LNCAP (cell line): ENCODE data around the gene STAG1.

ENCODE experiments used
- TF ChIP-seq, protein P1 (sequence below): fragments of 450-650 bp; IDR thresholded peaks from 2 replicates; pipeline ENCODE4 v1.5.1; 2017; ENCODE audit warnings: mild to moderate bottlenecking

STAG1 gene

DNA sequence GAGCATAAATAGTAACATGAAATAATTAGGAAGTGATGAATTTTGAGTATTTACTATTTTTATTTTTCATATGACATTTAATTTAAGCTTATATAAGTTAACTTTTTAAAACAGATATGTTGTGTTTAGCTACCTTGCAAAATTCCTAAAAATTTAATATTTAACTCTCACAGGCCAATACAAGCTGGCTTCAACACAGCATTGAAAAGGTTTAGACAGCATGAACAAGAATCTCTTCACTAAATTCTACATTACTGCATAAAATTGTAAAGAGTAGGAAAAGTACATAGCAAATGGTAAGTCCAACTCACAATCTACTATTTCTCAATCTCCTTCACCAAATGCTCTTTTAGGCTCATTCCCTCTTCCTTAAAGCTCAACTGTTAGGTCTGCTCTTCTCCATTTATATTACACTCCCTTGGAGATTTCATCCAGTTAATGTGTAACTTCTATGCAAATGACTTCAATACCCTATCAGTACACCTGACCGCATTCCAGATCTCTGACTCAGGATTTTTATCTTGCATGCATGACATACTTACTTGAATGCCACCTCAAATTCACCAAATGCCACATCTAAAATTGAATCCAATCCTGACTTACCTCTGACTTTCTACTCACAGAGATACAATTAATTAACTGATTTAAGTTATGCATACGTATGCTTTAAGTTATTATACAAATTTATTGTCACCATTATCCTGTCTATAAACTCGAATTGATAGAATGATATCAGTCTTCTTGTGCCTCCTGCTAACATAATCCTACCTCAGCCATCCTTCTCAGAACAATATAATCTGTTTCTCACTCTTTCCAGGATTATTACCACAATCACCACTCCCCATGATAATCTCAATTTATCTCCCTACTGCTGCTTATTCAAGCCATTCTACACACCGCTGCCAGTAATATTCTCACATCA lies 127.0 kb downstream of the STAG1 start:
- TF ChIP-seq, protein P1, sequence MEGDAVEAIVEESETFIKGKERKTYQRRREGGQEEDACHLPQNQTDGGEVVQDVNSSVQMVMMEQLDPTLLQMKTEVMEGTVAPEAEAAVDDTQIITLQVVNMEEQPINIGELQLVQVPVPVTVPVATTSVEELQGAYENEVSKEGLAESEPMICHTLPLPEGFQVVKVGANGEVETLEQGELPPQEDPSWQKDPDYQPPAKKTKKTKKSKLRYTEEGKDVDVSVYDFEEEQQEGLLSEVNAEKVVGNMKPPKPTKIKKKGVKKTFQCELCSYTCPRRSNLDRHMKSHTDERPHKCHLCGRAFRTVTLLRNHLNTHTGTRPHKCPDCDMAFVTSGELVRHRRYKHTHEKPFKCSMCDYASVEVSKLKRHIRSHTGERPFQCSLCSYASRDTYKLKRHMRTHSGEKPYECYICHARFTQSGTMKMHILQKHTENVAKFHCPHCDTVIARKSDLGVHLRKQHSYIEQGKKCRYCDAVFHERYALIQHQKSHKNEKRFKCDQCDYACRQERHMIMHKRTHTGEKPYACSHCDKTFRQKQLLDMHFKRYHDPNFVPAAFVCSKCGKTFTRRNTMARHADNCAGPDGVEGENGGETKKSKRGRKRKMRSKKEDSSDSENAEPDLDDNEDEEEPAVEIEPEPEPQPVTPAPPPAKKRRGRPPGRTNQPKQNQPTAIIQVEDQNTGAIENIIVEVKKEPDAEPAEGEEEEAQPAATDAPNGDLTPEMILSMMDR, result no peak

DNA sequence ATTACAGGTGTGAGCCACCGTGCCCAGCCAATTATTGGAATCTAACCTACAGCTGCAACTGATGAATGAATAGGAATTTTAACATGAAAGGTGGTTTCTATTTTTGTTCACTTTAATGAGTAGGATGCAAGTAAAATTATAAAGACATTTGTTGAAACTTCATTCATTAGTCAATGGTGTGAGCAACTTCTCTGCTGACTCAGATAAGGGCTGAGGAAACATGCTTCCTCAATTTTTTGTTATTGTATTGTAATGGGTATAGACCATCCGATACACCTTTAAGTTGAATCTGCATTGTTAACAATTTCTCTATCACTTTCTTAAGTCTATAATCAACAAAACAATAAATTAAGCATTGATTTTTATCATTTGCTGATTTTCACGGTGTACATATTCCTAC lies 127.8 kb downstream of the STAG1 start:
- TF ChIP-seq, protein P1, result no peak

DNA sequence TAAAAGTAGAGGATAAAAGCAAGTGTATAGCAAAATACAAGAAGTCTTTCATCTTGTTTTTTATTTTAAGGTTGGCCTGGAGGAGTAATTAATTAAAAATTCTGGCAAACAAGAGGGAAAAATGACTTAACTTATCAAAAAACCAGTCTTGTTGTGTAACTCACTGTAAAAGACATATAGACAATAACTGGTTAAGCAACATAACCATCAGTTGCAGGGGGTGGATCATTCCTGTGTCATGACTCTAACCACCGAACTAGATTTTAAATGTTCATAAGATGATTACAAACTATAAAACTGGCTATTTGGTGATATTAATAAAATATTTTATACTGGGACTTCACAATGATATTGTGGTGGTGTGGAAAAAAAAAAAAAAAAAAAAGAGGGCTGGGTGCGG lies 130.6 kb downstream of the STAG1 start:
- TF ChIP-seq, protein P1, result no peak

DNA sequence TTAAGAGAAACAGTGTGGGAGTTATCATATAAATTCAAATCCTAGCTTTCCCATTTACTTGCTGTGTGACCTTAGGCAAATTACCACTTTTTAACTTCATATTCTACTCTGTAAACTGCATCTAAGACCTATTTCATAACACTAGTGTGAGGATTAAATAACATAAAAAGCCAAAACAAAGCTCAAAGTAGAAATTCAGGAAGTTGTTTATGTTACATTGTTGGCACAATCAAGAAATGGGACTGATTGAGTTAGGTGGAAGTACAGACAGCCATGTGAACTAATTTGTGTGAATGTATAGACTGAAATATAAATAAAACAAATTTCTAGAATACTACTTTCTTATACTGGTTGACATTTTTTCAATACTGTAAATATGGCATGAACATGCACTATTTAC lies 131.7 kb downstream of the STAG1 start:
- TF ChIP-seq, protein P1, result no peak

DNA sequence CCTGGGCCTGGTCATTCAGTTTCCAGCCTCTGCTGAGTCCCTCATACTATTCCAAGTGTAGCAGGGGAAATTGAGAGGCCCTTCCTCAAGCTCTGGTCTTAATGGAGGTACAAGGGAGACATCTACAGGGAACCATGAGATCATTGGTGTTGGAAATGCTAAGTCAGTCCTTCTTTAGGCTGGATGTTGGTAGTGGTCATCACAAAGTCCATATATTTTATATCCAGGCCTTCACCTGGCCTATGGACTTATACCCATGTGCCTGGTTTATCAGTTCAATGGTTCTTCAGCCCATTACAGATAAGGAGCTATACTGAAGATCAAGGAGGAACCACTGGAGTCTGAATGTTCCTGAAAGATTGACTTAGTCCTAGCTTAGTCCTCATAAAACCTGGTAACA lies 135.0 kb downstream of the STAG1 start:
- TF ChIP-seq, protein P1, result no peak

DNA sequence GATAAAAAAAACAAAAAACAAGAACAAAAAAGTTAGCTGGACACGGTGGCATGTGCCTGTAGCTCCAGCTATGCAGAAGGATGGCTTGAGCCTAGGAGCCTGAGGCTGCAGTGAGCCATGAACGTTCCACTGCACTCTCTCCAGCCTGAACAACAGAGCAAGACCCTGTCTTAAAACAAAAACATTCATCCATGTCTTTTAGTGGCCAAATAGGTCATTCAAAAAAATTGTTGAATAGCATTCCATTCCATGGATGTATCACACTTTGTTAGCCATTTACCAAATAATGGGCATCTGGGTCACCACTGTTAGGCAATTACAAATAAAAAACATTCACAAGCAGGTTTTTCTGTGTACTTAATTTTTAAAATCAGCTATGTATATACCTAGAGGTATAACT lies 139.7 kb downstream of the STAG1 start:
- TF ChIP-seq, protein P1, result no peak

DNA sequence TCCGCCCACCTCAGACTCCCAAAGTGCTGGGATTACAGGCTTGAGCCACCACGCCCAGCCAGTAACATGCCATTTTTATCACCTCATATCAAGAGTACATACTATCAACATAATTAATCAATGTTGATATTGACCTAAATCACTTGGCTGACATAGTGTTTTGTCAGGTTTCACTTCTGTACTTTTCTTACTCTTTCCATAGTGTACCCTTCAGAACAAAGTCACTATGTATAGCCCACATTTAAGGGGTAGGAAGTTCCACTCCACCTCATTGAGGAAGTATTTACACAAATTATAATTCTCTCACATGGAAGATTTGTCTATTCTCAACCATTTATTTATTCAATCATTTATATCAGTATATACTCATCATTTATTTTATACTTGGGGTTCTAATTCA lies 145.2 kb downstream of the STAG1 start:
- TF ChIP-seq, protein P1, result no peak
